Stimulated activated CD4-positive, alpha-beta T cell treated with anti-CD3 and anti-CD28 coated beads, Interleukin-2, amount 100 ng/mL, for 24 hours (primary cell): Measurements from ENCODE around the gene MAP4K4.
"Not testable (repeated sequence)": the region's sequence is repeated elsewhere in the genome, so short reads cannot be mapped to it uniquely, and the experiment has no call there.

Experiments used
- DNase-seq, 2 donors: peaks; one replicate each; pipeline ENCODE4 v3.0.0-alpha.2; 2020

The MAP4K4 gene

DNA sequence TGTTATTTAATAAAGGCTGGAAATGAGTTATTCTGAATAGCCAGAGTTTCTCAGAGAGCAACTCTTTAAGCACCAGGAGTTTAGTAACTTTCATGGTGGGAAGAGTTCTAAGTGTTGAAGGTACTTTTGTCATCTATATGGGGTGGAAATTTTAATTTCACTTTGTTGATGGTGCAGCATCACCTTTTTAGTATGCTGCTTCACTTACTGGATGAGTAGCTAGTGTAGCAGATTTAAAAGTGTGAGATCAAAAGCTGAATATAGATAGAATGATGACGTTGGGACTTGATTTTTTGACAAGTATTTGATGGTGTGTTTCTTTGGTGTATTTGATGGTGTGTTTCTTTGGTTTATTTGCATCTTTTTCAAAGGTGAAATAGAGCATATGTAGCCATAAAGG lies 47.3 kb downstream of the MAP4K4 start:
- no peak for DNase-seq

DNA sequence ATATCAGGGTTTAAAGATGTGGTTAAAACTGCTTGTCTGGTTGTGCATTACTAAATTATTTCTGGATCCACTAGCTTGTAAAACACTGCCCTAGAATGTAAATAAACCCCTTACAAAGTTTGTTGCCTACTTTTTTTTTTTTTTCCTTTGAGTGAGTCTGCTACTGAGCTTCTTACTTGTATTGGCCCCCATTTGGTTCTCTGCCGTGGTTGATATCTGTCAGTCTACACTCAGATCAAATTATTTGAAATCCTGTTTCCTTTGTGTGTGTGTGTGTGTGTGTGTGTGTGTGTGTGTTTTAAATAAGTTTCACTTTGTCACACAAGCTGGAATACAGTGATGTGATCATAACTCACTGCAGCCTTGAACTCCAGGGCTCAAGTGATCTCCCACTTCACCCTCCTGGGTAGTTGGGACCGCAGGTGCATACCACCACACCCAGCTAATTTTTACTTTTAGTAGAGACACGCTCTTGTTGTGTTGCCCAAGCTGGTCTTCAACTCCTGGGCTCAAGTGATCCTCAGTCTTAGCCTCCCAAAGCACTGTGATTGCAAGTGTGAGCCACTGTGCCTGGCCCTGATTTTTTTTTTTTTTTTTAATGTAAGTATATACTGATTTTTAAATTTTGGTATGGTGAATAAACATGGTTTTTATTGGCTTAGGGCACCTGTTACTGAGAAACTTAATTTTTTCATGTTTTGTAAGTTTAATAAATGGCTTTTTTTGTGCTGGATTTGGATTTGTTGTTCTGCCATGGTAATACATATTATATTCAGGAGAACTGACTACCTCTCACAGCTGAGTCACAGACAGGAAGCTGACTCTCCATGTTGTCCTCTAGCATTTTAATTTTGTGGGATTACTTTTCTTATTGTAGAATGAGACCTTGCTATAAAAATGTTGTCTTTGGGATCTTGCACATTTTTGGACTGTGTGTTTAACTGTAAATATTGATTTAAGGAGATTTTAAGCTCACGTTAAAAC lies 48.5 kb downstream of the MAP4K4 start:
- DNase-seq, result no peak

GRCh38 chr2:101748000-101748399 lies 50.5 kb downstream of the MAP4K4 start:
- no peak for DNase-seq

GRCh38 chr2:101748462-101748861 lies 51.0 kb downstream of the MAP4K4 start:
- not testable (repeated sequence) for DNase-seq

GRCh38 chr2:101750688-101751087 lies 53.2 kb downstream of the MAP4K4 start:
- no peak for DNase-seq

GRCh38 chr2:101751276-101751815 lies 53.8 kb downstream of the MAP4K4 start:
- no peak for DNase-seq

- DNase-seq, result no peak
These were observed 54.5 kb downstream of the MAP4K4 start for GRCh38 chr2:101751875-101752619.

GRCh38 chr2:101752716-101753616 lies 55.5 kb downstream of the MAP4K4 start:
- no peak for DNase-seq

DNA sequence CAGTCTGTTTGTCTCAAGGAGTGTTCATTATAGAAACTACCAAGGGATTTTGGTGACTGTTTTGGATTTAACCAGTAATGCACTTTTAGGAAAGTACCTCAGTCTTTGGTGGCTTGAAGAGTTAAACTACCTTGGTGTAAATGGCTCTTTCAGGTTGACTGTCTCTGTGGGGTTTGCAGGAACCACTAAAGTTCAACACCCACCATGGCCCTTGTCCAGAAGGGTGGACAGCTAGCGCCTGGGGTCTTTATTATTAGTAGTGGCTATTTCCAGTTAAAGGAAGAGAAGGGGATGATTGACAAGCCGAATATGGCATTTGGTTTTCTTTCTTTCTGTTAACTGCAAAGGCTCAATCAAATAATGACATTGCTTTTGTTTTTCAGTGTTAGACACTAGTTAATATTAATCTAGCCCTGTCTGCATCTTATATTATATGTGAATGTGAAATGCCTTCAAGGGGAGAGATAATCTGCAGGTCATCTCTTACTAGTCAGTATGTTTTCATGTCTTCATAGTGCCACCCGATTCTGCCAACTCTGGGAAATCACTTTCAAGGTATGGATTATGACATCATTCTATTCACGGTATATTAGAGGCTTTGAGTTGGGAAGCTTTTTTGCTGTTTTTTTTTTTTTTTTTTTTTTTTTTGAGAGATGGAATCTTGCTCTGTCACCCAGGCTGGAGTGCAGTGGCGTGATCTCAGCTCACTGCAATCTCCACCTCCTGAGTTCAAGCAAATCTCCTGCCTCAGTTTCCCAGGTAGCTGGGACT lies 56.4 kb downstream of the MAP4K4 start:
- no peak for DNase-seq

DNA sequence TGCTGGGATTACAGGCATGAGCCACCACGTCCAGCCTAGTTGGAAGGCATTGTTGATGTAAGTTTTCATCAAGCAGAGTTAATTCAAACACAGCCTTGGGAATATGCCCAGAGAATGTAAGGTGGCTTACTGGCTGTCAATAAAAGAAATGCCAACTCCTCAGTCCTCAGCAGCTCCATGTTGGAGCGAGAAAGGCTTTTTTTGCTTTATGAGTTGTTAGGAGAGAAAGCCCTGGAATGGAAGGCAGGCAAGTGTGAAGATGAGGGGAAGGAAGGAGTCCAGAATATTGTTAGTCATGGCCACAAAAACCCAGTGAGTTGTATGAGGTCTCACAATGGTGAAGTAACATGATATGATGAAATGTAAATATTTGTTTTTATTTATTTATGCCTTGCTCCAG lies 57.1 kb downstream of the MAP4K4 start:
- no peak for DNase-seq

- no peak for DNase-seq
These were observed 58.8 kb downstream of the MAP4K4 start for GRCh38 chr2:101756266-101756665.

DNA sequence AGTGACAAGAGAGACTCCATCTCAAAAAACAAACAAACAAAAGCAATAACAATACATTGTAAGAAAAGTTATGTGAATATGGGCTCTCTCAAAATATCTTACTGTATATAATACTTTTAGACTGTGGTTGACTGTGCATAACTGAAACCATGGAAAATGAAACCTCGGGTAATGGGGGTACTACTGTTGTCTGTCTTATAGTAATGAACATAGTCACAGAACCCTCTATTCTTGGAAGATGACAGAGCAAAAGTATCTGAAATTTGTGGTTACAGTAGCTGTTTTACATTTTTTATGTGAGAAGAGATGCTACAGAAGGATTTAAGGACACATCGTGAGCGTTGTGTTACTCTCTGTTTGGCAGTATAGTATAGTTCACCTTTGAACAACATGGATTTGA lies 60.5 kb downstream of the MAP4K4 start:
- DNase-seq, result no peak

- no peak for DNase-seq
These were observed 61.7 kb downstream of the MAP4K4 start for GRCh38 chr2:101759162-101759561.

DNA sequence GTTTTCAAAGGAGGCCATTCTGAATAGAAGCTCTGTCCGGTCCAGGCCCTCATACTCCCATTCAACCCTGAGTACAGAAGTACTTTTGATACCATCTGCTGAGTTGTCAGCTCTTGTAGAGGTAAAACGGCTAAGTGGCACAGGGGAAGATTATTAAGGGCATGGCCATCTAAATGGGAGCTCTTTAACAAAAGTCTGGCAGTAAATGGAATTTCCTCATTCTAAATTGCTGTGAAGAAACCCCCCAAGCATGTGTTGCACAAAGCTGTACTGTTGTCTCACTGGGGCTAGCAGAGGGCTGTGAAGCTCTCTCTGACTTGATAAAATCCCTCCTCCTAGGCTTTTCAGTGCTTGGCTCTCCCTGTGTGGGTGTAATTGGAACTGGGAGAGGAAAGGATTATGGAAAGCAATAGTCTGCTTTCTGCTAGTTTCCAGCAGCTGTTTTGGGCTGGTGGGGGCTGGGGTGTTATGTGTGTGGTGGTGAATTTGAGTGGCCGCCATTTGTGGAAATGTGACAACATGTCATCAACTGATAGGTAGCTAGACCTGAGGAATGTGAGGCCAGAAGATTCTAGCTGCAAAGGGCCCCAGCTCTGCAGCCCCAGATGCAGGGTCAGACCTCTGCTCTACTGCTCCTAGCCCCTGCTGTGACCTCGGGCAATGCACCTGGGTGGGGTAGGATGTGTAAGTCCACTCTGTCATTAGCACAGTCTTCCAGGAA lies 65.1 kb downstream of the MAP4K4 start:
- DNase-seq, result no peak

DNA sequence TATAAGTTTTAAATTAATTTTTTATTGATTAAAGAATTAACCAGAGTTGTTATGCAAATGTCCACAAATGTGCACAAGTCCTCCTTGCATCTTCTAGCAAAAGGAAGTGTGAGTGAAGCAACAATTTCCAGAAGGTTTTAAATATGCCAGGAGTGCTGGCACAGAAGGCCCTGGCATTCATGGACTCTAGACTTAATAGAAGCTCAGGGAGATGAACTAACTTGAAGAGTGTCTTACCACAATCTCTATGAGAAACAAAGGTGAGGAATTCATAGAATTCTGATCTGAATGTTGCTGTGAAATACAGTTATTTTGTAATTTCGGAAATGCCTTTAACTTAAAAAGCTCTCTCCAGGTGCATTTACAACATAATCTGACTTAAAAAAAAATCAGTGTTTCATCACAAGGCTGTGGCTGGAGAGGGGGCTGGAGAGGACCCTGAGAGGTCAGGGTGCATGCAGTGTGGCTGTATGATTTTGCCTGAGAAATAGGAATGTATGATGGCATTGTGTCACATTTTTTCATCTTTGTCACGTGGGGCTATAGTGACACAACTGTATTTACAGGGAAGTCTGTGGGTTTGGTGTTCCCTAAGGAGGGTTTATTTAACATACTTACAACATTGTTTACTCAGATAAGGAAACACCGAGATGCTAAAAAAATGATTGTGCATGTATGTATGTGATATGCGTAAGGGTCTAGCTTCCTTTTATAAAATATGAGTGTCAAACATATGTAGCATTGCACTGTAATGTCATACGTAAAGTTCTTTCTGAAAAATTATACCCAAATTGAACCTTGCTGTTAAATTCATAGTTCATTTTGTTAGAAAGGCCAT lies 66.2 kb downstream of the MAP4K4 start:
- no peak for DNase-seq

DNA sequence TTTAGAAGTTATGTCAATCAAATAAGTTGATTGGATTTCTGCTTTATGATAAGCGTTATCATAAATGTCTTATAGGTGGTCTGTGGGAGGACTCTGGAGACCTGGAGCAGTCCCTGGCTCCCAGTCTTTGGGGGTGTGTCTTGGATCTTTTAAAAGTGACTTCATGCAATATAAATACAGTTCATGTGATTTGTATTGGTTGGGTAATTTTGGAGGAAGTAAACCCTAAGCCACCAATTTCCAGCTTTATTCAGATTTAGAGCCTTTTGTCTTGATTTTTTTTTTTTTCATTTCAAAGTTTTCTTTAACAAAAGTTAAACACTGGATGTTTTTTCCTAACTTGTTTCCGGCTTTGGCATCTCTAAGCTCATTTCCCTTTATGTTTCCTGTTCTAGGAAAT lies 68.8 kb downstream of the MAP4K4 start:
- no peak for DNase-seq

DNA sequence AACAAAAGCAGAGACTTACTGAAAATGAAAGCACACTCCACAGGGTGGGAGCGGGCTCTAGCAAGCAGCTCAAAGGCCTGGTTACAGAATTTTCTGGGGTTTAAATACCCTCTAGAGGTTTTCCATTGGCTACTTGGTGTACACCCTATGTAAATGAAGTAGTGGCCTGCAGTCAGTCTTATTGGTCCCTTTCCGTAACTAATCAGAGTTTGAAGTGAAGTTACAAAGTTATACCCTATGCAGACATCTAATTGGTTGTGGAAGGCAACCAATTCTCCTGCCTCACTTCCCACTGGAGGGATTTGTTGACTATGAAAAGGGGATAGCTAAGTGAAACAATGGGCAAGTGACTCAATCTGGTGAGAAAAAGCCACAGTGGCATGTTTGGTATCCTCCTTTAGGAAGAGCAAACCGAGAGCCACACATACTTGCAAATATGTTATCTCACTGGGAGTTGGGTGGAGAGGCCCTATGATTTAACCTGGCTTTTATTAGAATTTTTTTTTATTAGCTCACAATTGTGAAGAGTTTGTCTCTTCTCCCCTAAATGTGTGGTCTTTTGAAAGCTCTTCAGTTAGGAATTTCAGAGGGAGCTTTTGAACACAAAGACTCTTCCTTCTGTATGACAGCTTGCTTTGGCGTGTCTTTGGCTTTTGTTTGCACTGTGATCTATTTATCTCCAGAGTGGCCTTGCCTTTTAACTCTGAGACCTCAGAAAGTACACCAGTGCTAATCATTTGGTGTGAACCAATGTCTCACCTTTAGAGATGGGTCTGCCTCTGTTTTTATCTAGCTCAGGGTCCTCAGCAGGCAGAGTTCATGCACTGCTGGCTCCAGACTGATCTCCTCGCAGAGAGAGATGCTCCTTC lies 69.6 kb downstream of the MAP4K4 start:
- no peak for DNase-seq

DNA sequence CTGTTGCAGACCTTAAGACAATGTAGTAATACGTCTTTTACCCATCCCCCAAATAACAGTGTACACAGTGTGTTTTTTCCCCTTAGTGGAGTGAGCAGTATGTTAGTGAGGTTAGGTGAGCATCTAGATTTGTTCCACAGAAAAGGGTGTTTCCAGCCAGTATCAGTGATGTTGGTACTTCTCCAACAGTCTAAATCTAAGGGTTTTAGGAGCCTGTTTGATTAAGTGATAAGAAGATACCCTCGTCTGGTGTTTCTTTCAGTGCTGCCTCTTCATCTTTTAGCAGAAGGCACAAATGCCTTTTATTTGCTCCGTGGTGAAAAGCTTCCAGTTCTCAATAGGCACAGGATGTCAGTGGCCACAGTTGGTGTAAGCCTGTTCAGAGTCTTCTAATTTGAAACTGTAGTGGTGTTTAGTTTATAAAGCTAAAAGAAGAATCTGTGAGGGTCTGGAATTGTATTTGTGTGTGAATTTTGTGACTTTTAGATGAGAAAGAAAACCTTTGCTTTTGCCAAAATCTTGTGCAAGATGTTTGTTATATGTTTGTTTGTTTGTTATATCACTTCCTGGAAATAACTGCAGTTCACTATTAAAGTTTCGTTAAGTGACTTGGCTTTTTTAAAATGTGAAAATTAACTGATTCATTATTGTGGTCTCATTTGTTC lies 71.2 kb downstream of the MAP4K4 start:
- DNase-seq, result no peak

- DNase-seq, result not testable (repeated sequence)
These were observed 72.2 kb downstream of the MAP4K4 start for GRCh38 chr2:101769726-101770125.
